Middle frontal gyrus (tissue), 1 donor: ENCODE data around the gene RTKN2.

Source experiments
- DNase-seq: peaks from one replicate; pipeline ENCODE4 v3.0.0-alpha.2; 2015; ENCODE audit warnings: low spot score; ENCODE audit errors: extremely low spot score

Gene RTKN2

DNA sequence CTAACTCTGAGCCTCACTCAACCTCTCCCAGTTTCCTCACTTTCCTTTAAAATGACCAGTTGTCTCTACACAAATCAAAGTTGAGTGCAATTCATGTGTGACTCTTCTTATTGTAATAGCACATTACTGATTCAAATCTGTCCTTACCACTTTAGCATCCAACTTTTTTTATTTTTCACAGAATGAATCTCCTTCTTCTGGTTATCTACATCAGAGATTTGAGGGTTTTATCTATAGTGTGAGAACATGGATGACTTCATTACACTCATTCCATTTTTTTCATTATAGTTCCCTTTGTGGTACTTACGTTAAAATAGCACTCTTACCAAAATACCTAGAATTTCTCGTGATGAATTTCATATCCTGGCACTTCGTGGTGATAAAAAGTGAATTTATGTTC, 43.3 kb downstream of the RTKN2 start:
- DNase-seq = no peak

DNA sequence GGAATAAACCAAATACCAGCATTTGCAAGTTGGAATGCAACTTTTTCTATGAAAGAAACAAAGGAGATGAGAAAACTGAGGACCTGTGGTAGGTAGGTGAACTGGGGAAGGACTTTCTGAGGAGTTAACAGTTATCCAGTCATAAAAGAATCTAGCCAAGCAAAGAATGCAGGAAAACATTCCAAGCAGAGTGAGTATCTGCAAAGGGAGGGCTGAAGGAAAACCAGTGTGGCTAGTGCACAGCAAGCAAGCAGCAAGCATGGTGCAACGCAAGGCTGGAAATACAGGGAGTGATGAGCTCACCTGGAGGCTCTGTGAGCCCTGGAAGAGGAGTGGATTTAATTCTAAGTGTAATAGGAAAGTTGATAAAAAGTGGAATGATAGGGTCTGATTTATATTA, 44.0 kb downstream of the RTKN2 start:
- DNase-seq = no peak

DNA sequence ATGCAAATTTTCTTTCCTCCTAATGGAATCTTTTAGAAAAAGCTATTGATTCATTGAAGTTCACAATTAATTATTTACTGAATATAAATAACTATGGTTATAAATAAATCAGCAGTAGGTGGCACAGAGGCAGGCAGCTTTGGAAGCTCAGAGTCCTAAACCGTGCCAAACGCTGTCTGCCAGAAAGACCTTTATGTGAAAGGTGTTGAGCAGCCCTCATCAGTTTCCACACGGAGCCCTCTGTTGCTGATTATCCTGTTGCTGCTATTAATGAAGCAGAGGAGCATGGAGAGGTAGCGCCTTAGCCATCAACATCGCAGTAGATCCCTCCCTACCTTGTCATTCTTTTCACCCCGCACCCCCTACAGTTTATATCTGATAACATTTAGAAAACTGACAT, 51.0 kb downstream of the RTKN2 start:
- DNase-seq = no peak

DNA sequence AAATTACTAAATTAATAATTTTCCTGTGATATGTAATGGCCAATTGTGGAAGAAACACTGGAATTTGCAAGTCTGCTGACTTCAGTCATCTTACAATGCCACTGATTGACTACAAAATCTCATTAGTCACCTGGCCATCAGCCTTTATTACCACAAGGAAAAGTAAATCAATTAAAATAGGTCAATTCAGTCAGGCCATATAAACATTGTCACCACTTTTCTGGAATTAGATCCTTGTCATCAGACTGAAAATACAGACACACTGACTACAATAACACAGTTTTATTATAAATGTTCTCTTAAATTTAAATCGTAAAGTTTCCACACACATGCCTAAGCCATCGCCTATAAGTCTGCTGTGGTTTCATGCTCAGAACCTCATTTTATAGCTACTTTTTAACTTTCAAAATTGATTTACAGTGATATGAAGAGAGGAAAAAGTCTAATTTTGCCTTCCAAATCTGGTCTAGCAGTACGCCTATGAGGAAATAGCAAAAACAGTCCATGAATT, 54.2 kb downstream of the RTKN2 start:
- no peak for DNase-seq

DNA sequence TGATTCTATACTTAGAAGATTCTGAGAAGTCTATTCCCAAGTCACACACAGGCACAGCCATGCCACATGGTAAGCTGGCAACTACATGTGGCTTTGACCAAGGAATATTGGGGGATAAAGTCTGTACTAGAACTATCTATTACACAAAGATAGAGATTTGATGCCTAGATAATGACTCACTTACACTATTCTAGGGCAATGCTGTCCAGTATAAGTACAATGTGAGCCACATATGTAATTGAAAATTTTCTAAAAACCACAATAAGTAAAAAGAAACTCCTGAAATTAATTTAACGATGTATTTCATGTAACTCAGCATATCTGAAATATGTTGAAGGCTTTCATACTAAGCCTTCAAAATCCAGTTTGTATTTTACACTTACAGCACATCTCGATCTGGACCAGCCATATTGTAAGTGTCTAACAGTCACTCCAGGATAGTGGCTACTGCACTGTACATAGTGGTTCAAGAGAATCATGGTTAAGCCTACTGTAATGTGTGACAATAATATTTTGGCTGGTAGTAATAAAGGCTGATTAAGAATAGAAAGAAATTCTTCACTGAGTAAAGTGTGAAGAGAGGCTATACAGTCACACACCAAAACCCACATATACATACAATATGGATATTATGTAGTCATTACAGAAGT, 62.8 kb downstream of the RTKN2 start:
- no peak for DNase-seq

DNA sequence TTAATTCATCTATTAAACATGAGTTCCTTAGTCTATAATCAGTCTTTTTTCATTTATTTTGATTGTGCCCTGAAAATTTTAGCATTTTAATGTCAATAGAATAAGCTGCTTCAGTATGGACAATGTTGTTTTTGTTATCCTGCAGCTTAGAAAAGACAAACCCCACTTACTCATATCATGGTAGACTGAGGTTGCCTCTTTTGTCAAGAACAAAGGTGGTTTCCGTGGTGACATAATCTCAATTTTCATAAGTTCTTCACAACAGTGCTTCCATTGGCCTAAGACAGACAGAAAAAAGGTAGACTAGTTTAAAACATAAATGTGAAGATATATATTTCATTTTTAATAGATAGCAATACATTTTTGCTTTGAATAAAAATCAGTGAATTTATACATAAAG, 69.1 kb downstream of the RTKN2 start:
- DNase-seq = no peak

DNA sequence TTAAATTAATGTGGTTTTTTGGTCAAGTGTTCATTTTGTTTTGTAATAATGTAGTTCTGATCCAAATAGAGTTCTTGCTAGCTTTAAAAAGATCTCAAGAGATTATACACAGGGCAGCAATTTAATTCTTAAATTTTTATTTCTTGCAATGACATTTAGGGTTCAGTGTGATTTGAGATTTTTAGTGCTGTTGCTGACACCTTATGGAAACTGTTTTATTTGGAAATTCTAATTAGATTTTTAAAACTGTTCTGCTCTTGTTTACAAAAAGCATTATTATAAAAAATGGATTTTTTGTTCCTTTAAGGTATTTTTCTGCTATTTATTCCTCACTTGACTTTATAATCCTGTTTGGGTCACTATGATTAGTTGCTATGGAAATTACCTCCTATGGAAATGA, 72.1 kb downstream of the RTKN2 start:
- no peak for DNase-seq

DNA sequence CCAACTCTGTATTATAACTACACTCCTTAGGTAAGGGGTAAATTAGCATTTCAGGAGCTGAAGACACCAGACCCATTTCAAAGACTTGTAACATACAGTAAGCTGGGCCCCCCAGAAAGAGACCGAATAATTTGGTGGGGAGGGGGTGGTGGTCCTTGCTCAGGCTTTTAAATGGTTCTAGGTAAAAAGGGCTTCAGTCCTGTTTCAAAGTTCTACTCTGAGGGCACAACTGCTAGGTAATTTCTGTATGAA, 73.0 kb downstream of the RTKN2 start:
- DNase-seq = no peak

DNA sequence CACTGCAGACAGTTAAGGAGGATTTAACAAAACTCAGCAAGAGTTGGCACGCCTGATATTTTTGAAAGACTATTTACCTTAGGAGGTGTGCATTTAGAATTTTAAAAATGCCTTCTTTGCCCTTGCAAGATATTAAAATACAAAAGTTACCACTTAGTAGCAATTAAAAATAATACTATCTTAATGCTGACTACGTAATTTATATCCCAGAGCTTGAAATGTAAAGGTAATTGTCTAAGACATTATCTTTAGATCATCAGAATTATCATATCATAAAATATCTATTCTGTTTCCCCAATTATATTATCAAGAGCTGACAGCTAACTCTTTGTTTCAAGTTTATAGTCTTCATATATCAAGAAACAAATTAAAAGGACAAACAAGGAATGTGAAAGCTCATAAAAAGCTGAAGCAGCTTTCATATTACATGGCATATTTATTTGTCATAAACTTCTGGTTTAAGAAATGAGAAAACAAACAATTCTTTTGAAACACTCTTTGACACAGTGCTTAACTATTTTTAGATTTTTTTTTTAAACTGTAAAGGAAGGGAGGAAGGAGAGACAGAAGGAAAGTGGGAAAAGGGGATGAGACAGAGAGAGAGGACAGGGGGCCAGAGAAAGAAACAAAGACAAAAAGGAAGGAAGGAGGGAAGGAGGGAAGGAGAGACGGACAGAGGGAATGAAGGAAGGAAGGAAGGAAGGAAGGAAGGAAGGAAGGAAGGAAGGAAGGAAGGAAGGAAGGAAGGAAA, 73.5 kb downstream of the RTKN2 start:
- DNase-seq = no peak

DNA sequence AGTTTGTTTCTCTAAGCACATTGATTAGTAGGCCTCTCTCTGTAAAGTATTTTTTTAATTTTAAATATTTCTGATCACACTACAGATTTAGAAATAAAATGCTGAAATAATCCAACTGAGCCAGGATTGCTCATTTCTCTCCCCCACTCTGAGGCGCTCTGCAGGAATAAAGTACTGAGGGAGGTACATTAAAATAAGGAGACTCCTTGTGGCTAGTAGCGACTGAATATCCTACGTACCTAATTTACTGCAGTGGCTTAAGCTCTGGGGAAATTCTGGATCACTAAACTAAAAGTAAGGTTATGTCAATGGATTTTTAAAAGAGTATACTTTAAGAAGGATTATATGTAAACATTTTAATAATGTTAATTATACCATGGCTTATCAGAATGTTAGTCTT, 75.2 kb downstream of the RTKN2 start:
- no peak for DNase-seq

DNA sequence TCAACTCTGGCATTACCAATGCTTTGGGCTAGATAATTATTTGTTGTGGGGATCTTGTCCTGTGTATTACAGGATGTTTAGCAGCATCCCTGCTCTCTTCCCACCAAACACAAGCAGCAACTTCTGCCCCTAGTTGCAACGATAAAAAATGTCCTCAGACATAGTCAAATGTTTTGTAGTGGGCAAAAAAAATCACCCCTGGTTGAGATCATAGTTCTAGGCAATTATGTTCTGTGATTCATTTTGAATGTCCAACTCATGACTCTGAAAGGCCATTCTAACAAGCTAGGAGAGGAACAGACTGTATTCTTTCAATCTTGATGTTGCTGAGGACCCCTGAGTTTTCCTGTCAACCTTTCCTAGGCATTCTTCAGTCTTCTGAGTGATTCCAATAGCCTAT, 79.5 kb downstream of the RTKN2 start:
- DNase-seq = no peak

DNA sequence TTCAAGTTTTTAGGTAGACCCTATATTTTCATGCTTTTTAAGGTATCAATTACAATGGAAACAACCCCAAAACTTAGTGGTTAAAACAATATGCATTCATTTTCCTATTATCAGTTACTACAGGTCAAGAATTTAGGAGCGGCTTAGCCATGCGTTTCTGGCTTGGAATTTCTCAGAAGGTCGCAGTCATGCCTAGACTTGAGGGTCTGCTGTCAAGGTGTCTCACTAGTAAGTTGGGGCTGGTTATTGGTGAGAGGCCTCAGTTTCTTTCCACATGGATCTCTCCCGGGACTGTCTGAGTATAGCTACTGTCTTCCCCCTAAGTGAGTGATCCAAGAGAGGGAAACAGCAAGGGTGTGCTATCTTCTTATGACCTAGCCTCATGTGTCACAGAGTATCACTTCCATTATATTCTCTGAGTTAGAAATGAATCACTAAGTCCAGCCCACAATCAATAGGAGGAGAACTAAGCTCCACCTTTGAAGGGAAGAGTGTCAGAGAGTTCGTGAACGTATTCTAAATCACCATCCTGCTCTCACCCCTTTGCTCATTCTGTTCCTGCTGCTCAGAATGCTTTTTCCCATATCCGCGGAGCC, 80.5 kb downstream of the RTKN2 start:
- no peak for DNase-seq

DNA sequence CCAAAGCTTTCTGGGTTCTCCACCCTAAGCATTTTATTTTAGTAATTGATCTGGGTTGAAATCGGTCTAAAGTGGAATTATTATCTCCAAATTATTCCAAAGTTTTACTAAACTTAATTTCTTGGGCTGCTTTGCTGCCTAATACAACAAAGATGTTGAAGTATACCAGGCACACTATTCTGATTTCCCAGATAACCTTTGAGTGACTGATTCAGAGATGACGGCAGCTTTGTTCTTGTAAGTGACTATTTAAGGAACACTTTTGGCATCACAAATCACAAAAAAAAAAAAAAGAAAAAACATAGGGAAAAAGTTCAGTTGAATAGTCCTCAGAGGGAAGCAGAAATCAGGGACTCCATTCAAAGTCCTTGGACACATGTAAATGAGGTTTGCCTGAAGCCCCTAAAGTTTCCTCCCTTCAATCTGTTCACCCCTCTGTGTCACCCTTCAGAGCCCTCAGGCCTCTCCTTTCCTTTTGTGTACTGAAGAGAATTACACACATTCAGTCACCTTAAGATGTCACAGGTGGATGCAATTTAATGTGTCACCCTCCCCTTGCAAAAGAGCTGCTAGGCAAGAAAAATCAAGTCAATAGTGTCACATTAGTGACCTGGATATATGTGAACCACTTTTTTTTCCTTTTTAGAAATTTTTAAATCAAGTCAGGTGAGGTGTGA, 81.5 kb downstream of the RTKN2 start:
- DNase-seq = no peak

DNA sequence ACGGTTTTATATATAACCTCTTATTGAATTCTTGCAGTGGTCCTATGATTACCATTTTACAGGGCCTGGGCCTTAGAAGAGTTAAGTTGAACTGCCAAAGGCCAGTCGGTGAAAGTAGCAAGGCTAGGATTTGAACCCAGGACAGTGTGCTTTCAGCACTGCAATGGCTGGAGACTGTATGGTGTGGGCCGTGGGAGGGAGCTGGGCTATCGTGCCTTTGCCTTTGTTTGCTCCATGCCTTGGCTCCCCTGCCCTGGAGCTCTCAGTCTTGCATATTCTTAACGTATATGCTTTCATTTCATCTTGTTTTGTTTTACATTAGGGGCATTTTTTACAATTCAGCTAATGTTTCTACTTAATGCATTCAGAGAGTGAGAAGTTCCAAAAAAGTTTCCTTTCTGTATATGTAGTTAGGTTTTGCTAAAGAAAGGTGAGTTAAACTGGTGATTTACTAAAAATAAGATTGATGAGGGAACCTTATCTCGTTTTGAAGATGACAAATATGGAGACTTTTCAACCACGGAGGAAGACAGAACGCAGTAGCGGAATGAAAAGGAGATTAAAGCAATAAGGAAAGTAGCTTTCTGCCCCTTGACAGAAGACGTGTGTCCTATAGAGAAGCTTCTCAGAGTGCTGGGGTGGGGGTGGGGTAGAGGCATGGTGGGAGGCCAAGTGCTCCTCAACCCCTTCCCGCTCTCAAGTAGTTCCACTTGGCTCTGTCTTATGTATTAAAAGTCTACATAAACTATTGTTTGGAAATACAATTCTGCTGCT, 82.5 kb downstream of the RTKN2 start:
- DNase-seq = no peak

DNA sequence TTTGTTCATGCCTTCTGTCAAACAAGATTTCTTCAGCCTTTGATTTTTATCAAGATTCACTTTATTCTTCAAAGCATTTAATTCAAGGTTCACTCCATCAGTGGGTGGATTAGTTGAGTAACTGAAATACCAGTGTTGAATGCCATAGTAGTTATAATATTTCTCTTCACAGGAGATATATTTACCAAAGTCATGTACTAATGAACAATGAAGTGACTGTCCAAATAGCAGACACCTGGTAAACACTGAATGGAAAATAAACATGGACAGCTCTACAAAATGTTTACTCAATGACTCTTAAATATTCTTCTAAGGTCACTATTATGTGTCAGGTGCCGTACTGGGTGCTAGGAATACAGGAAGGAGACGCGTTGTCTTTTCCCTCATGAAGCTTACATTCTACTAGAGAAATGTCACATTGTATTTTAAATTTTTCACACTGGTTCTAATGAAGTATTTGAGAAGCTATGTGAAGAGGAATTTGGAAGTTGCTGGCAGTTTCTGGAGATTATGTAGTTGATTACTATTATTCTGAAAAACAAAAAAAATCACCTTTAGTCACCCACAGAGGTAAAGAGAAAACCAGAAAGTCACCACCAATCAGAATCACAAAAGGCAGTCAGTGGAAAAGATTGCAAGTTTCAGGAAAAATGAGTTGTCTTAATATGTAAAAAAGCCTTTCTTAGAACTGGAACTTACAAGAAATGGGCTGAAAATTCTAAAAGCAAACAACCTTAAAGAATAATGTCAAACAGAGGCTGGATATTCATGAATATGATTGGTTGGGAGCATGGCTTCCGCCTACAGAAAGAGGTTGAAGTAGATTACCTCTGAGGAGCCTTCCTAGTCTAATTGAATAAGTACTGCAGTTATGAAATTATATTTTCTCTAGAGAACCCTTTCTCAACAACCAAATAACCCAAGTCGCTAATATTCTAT, 84.5 kb downstream of the RTKN2 start:
- DNase-seq = no peak

DNA sequence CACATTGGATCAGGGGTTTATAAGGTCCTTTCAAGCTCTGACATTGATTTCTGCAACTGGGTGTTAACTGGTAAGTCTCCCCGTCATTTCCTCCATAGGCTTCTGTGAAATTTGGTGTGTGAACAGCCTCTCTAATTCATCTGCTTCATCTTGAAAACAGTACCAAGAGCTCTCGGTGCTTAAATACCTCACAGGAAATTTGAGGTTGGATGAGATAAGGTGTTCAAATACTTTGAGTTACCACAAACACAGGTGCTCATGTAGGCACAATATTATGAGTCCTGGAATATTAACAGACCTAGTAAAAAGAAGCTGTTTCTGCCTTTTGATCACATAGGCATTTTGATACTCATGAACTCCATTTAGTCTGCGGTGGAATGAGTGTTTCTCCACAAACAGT, 85.2 kb downstream of the RTKN2 start:
- no peak for DNase-seq

DNA sequence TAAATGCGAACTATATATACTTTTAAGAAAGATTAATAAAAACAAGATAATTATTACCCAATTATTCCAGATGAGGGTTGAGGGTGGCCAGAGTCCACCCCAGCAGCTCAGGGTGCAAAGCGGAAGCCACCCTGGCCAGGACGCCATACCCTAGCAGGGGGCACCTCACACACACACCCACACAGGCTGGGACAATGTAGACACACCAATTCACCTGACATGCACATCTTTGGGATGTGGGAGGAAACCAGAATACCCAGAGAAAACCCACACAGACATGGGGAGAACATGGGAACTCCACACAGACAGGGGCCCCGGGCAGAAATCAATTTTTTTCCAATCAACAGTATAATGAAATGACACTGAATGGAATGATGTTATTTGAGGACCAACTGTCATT, 86.0 kb downstream of the RTKN2 start:
- no peak for DNase-seq

DNA sequence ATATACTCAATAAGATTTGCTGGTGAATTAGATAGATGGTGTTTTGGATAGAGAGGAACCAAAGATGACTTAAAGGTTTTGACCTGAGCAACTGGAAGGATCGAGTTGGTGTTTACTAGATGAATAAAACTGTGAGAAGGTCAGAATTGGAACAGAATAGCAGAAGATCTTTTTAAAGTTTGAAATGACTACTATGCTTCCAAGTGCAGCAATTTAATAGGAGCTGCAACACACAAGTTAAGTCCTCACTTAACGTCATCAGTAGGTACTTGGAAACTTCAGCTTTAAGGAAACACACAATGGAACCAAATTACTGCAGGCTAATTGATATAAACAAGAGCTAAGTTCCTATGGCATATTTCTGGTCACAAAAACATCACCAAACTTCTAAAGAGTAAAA, 86.5 kb downstream of the RTKN2 start:
- DNase-seq = no peak

DNA sequence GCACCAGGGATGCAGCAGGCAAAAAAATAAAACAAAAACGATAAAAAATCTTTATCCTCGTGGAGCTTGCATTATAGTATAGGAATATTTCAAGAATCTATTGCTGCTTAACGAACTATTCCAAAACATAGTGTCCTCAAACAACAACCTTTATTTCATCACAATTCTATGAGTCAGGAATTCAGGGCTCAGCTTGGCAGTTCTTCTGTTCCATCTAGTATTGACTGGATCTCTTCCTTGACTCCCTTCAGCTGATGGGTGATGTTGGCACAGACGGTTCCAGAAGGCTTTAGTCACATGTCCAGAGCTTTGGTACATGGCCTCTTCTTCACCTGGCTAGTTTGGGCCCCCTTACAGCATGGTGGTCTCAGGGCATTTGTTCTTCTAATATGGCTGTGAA, 88.0 kb downstream of the RTKN2 start:
- no peak for DNase-seq

DNA sequence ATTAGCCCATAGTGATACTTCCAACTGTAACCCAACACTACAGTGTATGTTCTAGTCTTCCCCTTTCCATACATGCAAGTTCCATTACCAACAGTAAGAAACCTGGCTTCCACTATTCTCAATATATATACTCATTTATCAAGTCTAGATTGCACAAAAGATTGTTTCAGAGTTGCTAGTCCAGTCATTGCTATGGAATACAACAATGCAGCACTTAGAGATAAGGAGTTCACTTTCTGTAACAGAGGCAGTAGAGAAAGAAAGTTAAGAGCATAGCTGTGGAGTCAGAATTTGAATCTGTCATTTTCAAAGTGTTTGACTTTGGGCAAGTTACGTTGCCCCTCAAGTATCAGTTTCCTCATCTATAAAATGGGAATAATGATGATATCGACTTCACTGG, 90.1 kb downstream of the RTKN2 start:
- DNase-seq = no peak

DNA sequence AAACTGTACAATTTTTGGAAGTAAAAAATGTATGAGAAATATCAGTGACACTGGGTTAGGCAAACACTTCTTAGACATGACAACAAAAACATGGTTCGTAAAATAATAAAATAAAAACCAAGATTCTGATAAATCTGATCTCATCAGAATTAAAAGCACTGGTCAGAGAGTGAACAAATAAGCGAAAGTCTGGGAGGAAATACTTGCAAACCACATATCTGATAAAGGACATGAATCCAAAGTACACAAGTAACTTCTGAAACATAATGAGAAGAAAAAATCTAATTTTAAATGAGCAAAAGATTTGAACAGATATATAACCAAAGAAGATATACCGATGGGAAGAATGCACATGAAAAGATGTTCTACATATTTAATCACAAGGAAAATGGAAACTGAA, 91.5 kb downstream of the RTKN2 start:
- DNase-seq = no peak
